ENCODE results near the gene CALML6.

CALML6 gene

DNA sequence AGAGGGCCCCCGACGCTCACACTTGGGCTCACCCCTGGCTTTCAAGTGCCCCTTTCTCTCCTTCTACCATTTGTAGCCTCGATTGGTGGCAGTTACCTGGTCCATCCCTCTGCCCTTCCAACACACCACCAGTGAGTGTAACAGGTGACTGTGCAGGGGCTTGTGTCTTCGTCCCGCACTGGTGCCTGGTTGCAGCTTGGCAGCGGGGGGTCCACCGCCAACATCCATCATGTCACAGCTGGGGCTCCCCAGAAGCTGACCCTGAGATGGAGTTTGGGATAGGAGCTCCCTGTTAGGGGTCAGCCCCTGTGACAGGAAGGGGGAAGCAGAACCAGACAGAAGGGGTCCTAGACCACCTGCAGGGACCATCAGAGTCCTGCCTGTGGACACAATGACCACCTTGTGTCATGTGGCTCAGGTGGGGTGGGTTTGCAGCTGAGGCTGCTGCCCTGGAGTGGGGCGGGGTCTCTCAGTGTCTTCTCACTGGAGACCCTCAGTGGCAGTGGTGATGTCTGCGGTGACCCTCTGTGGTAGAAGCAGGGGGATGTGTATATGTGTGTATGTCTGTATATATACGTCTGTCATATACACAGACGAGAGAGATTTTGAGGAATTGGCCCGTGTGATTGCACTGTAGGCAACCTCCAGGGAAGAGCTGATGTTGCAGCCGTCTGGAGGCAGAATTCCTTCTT, 3.6 kb upstream of the CALML6 start:
- DNase-seq: no peak

DNA sequence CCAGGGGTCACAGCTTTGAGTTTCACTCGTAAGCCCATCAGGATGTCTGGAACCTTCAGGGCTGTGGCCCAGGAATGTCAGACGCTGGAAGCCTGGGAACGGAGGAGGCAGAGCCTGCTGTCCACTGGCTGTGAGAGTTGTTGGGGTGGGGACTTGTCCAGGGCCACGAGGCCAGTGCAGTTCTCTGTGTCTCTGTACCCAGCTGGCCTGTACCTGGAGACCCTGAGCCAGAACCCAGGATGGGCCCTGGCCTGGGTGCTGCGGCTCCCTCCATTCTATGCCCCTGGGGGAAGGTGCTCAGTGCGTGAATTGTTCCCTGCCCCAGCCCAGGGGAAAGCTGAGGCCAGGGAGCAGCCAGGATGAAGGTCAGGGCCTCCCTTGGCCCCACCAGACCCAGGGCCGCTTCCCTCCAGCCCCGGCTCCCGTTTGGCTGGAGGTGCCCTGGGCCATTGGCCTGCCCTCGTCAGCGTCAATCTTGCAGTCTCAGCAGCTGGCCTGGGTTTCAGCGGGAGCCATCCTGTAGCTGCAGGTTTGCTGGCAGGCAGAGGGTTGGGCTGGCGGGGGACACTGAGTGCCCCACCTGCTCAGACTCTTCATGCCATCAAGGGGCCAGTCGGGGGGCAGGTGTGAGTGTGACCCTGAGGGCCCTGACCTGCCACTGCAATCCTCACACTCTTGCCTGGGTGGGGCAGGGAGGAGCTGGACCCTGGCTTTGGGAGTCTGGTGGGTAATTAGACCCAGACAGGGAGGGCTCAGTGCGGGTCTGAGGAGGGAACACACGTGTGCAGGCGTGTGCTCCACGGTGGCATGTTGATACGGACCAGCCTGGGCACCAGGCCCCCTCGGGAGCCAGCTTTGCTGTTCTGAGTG, 724 bp upstream of the CALML6 start:
- no peak for DNase-seq

GRCh38 chr1:1915911-1916840, 1.1 kb downstream of the CALML6 start:
- DNase-seq: no peak

DNA sequence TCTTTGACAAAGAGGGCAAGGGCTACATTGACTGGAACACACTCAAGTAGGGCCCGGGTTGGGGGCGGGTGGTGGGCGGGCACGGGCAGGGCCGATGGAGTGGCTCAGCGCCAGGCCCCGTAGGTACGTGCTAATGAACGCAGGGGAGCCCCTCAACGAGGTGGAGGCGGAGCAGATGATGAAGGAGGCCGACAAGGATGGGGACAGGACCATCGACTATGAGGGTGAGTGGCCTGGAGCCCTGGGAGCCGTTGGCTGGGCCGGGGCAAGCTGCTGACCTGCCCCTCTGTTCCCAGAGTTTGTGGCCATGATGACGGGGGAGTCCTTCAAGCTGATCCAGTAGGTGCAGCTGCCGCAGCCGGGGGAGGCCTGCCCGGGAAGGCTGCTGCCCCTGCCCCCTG, 1.8 kb downstream of the CALML6 start:
- DNase-seq: no peak

- no peak for DNase-seq
Observed at GRCh38 chr1:1917304-1917976, 2.4 kb downstream of the CALML6 start.

DNA sequence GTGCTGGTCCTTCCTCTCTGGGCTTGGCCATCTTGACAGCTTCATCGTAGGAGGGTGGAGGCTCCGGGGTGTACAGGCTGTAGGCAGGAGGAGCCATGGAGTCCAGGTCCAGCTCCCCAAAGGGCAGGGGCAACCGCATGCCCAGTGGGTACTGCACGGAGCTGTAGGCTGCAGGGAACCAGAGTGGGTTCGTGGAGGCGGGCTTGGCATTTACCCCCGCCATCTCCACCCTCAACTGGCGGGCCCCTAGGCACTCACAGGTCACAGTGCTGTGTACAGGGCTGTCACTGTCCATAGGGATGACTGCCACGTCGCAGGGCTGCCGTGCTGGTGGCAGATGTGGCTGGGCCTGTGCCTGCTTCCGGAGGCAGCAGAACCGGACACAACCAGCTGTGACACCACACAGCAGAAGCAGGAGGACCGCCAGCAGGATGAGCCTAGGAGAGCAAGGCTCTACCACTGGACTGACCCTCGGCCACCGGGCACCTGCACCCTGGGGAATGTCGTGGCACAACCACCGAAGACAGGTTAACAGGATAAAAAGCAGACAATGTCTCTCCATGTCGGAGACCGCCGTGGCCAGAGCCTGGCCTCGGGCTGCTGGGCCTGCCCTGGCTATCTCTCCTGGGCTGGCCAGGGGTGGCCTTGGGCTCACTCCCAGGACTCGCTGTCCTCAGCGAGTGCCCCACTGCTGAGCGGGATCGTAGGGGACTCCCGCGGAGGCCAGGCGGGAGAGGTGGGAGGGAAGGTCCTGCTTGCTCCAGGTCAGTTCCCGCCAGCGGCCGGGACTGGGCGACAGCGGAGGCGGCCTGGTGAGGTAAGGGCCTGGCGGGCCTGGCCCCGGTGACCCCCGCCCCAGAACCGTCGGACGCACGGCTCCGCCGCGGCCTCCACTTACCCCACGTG, 3.2 kb downstream of the CALML6 start:
- DNase-seq: no peak

GRCh38 chr1:1918901-1919303, 3.8 kb downstream of the CALML6 start, which contains the start of gene TMEM52:
TMEM52 (minus strand) TSS chr1:1919279; CDS start chr1:1919265, 14 bp downstream.
- no peak for DNase-seq

GRCh38 chr1:1919304-1920056, 4.4 kb downstream of the CALML6 start:
- DNase-seq: peak; percentile 95

- DNase-seq: no peak
Observed at GRCh38 chr1:1920057-1920607, 5.1 kb downstream of the CALML6 start.

DNA sequence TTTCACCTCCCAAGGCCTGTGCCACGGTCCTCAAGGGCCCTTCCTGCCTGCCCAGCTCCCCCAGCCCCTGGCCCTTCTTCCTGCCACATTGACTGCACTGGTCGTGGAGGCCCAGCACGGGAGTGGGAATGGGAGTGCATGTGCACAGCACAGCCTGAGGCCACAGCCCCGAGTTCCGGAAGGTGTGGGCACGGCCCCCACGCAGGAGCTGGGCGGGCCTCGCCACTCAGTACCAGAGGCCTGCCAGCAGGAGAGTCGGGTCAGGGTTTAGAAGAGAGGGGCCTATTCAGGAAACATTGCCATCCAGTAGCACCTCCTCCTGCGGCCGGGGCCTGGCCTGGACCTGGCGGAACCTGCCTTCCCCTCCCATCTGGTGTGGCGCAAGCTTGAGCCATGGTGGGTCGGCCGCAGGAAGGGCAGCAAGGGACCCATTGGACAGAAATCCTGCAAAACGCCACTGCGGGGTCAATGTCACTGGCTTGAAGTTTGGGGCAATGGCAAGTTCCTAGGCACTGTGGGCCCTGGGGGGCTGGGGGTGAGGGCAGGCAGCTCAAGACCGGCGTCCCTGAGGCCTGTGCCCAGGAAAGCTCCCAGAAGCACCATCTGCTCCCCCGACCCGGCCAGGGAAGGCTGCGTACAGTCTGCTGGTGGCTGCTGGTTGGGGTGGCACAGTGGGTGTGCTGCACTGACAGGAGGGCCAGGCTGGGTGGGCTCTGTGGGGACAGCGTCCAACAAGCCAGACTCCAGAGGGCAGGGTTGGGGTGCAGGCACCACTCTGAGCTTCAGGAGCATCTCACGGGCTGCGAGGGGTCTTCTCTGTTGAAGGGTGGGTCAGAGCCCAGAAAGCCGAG, 5.8 kb downstream of the CALML6 start:
- no peak for DNase-seq

GRCh38 chr1:1921459-1921862, 6.4 kb downstream of the CALML6 start:
- no peak for DNase-seq

DNA sequence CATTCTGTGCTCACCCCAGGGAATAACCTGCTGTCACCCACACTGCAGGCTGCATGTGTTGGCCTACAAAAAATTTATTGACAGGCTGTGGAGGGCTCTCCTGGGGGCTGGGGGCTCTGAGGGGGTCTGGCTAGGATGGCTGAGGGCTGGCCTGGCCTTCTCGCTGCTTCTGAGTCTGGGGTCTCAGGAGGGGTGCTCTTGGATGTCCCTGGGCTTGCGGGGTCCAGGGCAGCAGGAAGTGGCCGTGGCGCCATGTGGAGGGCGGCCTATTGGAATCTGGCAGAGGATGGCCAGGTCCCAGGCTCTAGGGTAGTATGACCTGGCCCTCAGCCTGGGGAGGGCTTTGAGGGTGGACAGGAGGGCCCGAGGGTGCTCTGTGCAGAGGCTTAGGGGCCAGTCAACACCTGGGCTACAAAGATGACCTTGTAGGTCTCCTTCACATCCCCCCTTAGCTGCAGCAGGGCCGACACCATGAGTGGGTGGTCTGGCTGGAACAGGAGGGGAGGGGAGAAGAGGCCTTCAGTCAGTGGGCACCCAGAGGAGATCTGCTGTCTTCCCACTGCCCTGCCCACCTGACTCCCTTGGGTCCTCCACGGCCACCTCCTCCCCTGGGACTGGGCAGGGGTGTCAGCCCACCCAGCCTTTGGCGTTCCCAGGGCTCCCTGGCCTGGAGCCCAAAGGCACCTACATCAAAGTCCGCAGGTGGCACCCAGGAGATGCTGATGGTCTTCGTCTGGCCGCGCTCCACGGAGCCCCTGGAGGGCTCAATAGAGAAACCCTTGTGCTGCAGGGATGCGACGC, 7.0 kb downstream of the CALML6 start:
- DNase-seq: no peak

DNA sequence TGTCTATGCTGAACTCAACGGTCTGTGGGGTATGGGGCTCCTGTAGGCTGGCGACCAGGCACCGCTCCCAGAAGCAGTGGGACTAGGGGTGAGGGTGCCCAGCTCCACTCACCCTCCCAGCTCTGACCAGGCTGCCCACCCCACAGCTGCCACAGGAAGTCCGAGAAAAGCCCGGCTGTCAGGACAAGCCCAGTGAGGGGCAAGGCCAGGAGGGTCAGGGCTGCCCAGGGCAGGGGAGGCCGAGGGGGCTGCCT, 7.6 kb downstream of the CALML6 start:
- DNase-seq: no peak

GRCh38 chr1:1922956-1923833, 8.1 kb downstream of the CALML6 start:
- DNase-seq: no peak

DNA sequence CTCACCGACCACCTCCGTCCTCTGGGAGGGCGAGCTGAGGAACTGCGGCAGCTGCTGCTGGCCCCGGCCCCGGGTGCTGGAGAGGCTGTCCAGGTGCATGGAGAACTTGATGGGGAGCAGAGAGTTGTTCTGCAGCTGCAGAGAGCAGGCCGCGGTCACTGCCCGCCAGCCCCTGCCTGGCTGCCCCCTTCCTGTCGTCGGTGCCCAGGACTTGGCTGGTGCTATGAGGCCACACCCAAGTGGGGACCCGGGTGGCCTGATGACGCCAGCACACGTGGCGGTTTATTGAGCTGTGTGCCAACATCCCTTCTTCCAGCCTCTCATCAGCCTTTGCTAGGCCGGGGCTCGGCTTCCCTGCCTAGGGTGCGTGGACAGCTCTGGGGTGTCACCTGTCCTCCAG, 9.3 kb downstream of the CALML6 start:
- DNase-seq: no peak

GRCh38 chr1:1924849-1925248, 9.8 kb downstream of the CALML6 start:
- no peak for DNase-seq

Measured in fibroblast of skin of abdomen (primary cell).